K562 (cell line): ENCODE measurements around the gene DUSP23. TPM values are rescaled to one million over a fixed set of nuclear protein-coding genes. Genes with fewer than 3 reads are reported as not detected.

Experiments used
- ATAC-seq: fragments of 200-7000 bp; cut with Tn5 transposase; 3 replicates; pipeline ENCODE4 v1.9.1; 2020; ENCODE audit warnings: moderate library complexity
- BruUV-seq: library from RNA; stranded (reverse); fragments of 400-500 nt; replicated peaks from 2 replicates; lab custom pipeline; 2021; lab: Mats Ljungman, UMichigan
- CTCF ChIA-PET: fragments of 300-600 bp; formaldehyde crosslinking; extraction: SDS; loops from one replicate; lab custom pipeline; 2021; ENCODE audit warnings: low intra/inter-chr PET ratio; lab: Yijun Ruan, JAX
- POLR2A ChIA-PET: fragments of 300-600, 350-650 bp; sonication (Branson Sonifier 250); formaldehyde crosslinking; extraction: SDS; loops from one replicate; lab custom pipeline; 2021; ENCODE audit warnings: antibody characterized with exemption, inconsistent platforms; lab: Yijun Ruan, JAX
- DNase-seq, 4 experiments: peaks; one replicate each; pipeline versions ENCODE4 v3.0.0 to v3.0.0-alpha.2; 2011 to 2018; ENCODE audit warnings: low spot score in 3 of 4, mixed read lengths in 3 of 4; ENCODE audit errors: extremely low read depth in 1 of 4
- FAIRE-seq: peaks from 2 replicates; lab custom pipeline; 2011; peaks lifted over from hg19 to GRCh38; lab: Jason Lieb, UNC
- H2AFZ ChIP-seq: 2 replicates; pipeline ENCODE4 v1.6.0; 2011; ENCODE audit warnings: low read depth, low read length, control low read depth, inconsistent platforms
- H3K27ac ChIP-seq: fragments of 200-600 bp; 3 replicates; pipeline ENCODE4 v1.8.0; 2011; ENCODE audit warnings: low read depth, mild to moderate bottlenecking, control low read depth, inconsistent platforms, low read length, moderate library complexity, mixed read lengths; ENCODE audit errors: extremely low read depth
- H3K27me3 ChIP-seq, 2 experiments: fragments of 300-600 bp in 1 of 2; 2 replicates in 1 of 2; 3 replicates in 1 of 2; pipeline versions ENCODE4 v1.6.0 to v1.8.0; 2011; ENCODE audit warnings: inconsistent platforms in 2 of 2, low read length in 2 of 2, mild to moderate bottlenecking in 1 of 2, mixed read lengths in 1 of 2, moderate library complexity in 1 of 2; ENCODE audit not compliant: control insufficient read depth in 2 of 2, insufficient read depth in 2 of 2
- H3K36me3 ChIP-seq: fragments of 300-600 bp; 3 replicates; pipeline ENCODE4 v1.8.0; 2011; ENCODE audit warnings: mild to moderate bottlenecking, low read length, inconsistent platforms; ENCODE audit not compliant: control insufficient read depth, insufficient read depth
- H3K4me1 ChIP-seq, 2 experiments: fragments of 200-600 bp in 1 of 2; replicated peaks in 1 of 2; 2 replicates in 1 of 2; 3 replicates in 1 of 2; pipeline versions ENCODE4 v1.5.1 to v1.8.0; 2011; ENCODE audit warnings: inconsistent platforms in 2 of 2, low read length in 2 of 2, mild to moderate bottlenecking in 1 of 2, mixed read lengths in 1 of 2, moderate library complexity in 1 of 2; ENCODE audit not compliant: control insufficient read depth in 2 of 2, insufficient read depth in 2 of 2
- H3K4me2 ChIP-seq: 2 replicates; pipeline ENCODE4 v1.6.1; 2011; ENCODE audit warnings: low read length, control low read depth, inconsistent platforms, mixed read lengths; ENCODE audit not compliant: insufficient read depth
- H3K4me3 ChIP-seq: fragments of 200-600 bp; sonication (generic), shearing (Covaris generic); 2 replicates; pipeline ENCODE4 v1.5.1; 2016; ENCODE audit warnings: control low read depth, inconsistent platforms
- H3K79me2 ChIP-seq: fragments of 200-600 bp; 3 replicates; pipeline ENCODE4 v1.8.0; 2011; ENCODE audit warnings: low read length, inconsistent platforms; ENCODE audit not compliant: control insufficient read depth, insufficient read depth
- H3K9ac ChIP-seq, 2 experiments: 2 replicates each; pipeline versions ENCODE4 v1.6.0 to v1.6.1; 2011; ENCODE audit warnings: low read depth in 2 of 2, low read length in 2 of 2, control low read depth in 1 of 2, inconsistent platforms in 1 of 2, mild to moderate bottlenecking in 1 of 2, mixed read lengths in 1 of 2; ENCODE audit not compliant: insufficient read depth in 1 of 2
- H3K9me1 ChIP-seq: one replicate; pipeline ENCODE4 v1.6.0; 2011; ENCODE audit warnings: inconsistent platforms, mild to moderate bottlenecking, low read length, moderate library complexity; ENCODE audit not compliant: control insufficient read depth, insufficient read depth
- H3K9me3 ChIP-seq: replicated peaks from 2 replicates; pipeline ENCODE4 v1.5.1; 2011; ENCODE audit warnings: low read depth, low read length, inconsistent platforms; ENCODE audit not compliant: control insufficient read depth, insufficient read depth
- H4K20me1 ChIP-seq: replicated peaks from 2 replicates; pipeline ENCODE4 v1.6.1; 2011; ENCODE audit warnings: low read length, inconsistent platforms, mixed read lengths; ENCODE audit not compliant: control insufficient read depth, insufficient read depth
- ARID2 ChIP-seq: fragments of 450-650 bp; IDR thresholded peaks from 2 replicates; pipeline ENCODE4 v1.6.1; 2017; ENCODE audit warnings: antibody characterized with exemption, mild to moderate bottlenecking
- ELF4 ChIP-seq: fragments of 450-650 bp; formaldehyde crosslinking; IDR thresholded peaks from 2 replicates; pipeline ENCODE4 v1.4.0; 2022; ENCODE audit warnings: missing genetic modification characterization
- NBN ChIP-seq: fragments of 450-650 bp; IDR thresholded peaks from 2 replicates; pipeline ENCODE4 v1.6.1; 2016; ENCODE audit warnings: low read depth, mild to moderate bottlenecking
- POLR3A ChIP-seq: IDR thresholded peaks from 2 replicates; pipeline ENCODE4 v1.6.1; 2011; ENCODE audit warnings: borderline replicate concordance, mild to moderate bottlenecking, moderate library complexity; ENCODE audit not compliant: insufficient read length, insufficient read depth; ENCODE audit errors: extremely low read depth
- SMAD4 ChIP-seq: fragments of 250-450 bp; sonication (Bioruptor Pico); conservative IDR thresholded peaks from 2 replicates; pipeline ENCODE4 v1.8.0; 2021; ENCODE audit warnings: inconsistent platforms, mild to moderate bottlenecking, moderate library complexity
- YBX1 ChIP-seq: fragments of 450-650 bp; IDR thresholded peaks from 2 replicates; pipeline ENCODE4 v1.7.1; 2016; ENCODE audit warnings: mild to moderate bottlenecking
- ZNF57 ChIP-seq: fragments of 450-650 bp; formaldehyde crosslinking; IDR thresholded peaks from 2 replicates; pipeline ENCODE4 v1.4.0; 2020; ENCODE audit warnings: mild to moderate bottlenecking, moderate library complexity
- WGBS: fragments of 100-300 bp; shearing (Covaris generic); methylation state at CpG from one replicate; pipeline ENCODE4 v1.1.6; 2016; ENCODE audit warnings: low coverage, mixed read lengths; ENCODE audit not compliant: insufficient coverage; ENCODE audit errors: missing lambda C conversion rate; 5-methylcytosine and 5-hydroxymethylcytosine counted together
- in situ Hi-C: fragments of 300-500 bp; cut with MboI; formaldehyde crosslinking; loops from 4 replicates; pipeline ENCODE4 v1.15.0; 2018; ENCODE audit warnings: inconsistent platforms, mixed read lengths
- intact Hi-C: fragments of 100-400 bp; cut with micrococcal nuclease; formaldehyde crosslinking; loops from 2 replicates; pipeline ENCODE4 v1.14.2; 2022
- polyA plus RNA-seq, 8 experiments: library from polyadenylated mRNA; depleted of rRNA in 4 of 8; stranded (reverse) in 5 of 8; unstranded in 3 of 8; fragments of >200 nt; fragmentation: Nextera tagmentation in 2 of 8; fragmentation: Illumina TruSeq in 1 of 8; extraction: Ambion mirVana in 2 of 8; extraction: Trizol in 1 of 8; gene quantifications; 2 replicates each; pipeline versions ENCODE4 v1.2.1 to v1.2.3, GENCODE V29; 2011 to 2014; ENCODE audit warnings: inconsistent platforms in 1 of 8, missing spikeins in 1 of 8
- total RNA-seq, 7 experiments: library from RNA; depleted of rRNA in 6 of 7; stranded (reverse); fragments of >200 nt in 6 of 7; fragmentation: Illumina TruSeq in 2 of 7; extraction: Trizol in 2 of 7; gene quantifications; 2 replicates each; pipeline versions ENCODE4 v1.2.1 to v1.2.3, GENCODE V29; 2011 to 2021; ENCODE audit warnings: low replicate concordance in 1 of 7
- TF ChIP-seq, protein P1 (sequence below): fragments of 450-650 bp; formaldehyde crosslinking; IDR thresholded peaks from 2 replicates; pipeline ENCODE4 v1.4.0; 2020; ENCODE audit warnings: mild to moderate bottlenecking, mixed read lengths
- TF ChIP-seq, protein P2 (sequence below): fragments of 250-450 bp; sonication (Bioruptor Pico); IDR thresholded peaks from 2 replicates; pipeline ENCODE4 v1.5.0; 2022; ENCODE audit warnings: mild to moderate bottlenecking
- TF ChIP-seq, protein P3 (sequence below): sonication (generic); formaldehyde crosslinking; IDR thresholded peaks from 2 replicates; pipeline ENCODE4 v1.8.1; 2023; ENCODE audit warnings: mild to moderate bottlenecking, missing genetic modification reagents
- TF ChIP-seq, protein P4 (sequence below): sonication (generic); formaldehyde crosslinking; IDR thresholded peaks from 2 replicates; pipeline ENCODE4 v1.8.0; 2023; ENCODE audit warnings: mild to moderate bottlenecking, missing genetic modification reagents

DUSP23 gene
- total and polyA plus RNA-seq, 9 of the 15 experiments (the other 6 are each of a cell fraction or from before 2014, with no cell fraction given) = 1.0 to 34.8 (median 13.7) TPM

DNA sequence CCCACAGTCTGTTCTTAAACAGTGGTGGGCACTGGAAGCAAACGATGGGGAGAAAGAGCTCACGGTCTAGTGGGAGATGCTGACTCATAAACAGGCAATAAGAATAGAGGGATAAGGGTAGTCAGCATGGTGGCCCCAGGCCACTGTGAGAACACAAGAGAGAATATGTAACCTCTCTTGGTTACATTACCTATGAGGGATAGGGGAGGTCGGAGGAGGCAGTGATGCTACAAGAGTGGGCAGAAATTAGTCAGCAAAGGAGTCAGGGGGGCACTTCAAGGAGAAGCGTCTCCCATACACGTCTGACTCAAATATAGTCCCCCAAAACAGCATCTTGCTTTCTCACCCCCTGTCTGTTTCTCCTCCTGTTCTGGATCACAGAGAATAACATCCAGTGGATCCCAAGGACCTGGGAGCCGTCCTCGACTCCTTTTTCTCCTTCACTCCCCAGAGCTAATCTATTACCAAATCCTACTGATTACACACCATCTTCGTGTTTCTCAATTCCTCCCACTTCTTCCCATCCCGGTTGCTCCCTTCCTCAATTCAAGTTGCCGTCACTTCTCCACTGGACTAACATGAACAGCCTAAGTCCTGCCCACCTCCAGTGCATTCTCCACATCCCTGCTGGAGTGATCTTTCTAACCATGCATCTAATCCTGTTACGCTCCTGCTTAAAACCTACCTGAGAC lies 48.0 kb downstream of the DUSP23 start:
- no peaks in the 10 kb centered on the region for H3K79me2 ChIP-seq
- POLR2A ChIA-PET = interaction anchor here (0.8 to 1.7 kb wide), 2 partner anchors 11 to 13 kb away, joined by 5 read pairs; no protein-coding TSS in a partner anchor
- TF ChIP-seq ARID2 = no peak
- TF ChIP-seq, protein P1, sequence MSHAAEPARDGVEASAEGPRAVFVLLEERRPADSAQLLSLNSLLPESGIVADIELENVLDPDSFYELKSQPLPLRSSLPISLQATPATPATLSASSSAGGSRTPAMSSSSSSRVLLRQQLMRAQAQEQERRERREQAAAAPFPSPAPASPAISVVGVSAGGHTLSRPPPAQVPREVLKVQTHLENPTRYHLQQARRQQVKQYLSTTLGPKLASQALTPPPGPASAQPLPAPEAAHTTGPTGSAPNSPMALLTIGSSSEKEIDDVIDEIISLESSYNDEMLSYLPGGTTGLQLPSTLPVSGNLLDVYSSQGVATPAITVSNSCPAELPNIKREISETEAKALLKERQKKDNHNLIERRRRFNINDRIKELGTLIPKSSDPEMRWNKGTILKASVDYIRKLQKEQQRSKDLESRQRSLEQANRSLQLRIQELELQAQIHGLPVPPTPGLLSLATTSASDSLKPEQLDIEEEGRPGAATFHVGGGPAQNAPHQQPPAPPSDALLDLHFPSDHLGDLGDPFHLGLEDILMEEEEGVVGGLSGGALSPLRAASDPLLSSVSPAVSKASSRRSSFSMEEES (CRISPR knock-in tag) = no peak
- TF ChIP-seq ZNF57 (CRISPR knock-in tag) = no peak
- TF ChIP-seq, protein P2, sequence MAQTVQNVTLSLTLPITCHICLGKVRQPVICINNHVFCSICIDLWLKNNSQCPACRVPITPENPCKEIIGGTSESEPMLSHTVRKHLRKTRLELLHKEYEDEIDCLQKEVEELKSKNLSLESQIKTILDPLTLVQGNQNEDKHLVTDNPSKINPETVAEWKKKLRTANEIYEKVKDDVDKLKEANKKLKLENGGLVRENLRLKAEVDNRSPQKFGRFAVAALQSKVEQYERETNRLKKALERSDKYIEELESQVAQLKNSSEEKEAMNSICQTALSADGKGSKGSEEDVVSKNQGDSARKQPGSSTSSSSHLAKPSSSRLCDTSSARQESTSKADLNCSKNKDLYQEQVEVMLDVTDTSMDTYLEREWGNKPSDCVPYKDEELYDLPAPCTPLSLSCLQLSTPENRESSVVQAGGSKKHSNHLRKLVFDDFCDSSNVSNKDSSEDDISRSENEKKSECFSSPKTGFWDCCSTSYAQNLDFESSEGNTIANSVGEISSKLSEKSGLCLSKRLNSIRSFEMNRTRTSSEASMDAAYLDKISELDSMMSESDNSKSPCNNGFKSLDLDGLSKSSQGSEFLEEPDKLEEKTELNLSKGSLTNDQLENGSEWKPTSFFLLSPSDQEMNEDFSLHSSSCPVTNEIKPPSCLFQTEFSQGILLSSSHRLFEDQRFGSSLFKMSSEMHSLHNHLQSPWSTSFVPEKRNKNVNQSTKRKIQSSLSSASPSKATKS (CRISPR knock-in tag) = no peak
- TF ChIP-seq, protein P3, sequence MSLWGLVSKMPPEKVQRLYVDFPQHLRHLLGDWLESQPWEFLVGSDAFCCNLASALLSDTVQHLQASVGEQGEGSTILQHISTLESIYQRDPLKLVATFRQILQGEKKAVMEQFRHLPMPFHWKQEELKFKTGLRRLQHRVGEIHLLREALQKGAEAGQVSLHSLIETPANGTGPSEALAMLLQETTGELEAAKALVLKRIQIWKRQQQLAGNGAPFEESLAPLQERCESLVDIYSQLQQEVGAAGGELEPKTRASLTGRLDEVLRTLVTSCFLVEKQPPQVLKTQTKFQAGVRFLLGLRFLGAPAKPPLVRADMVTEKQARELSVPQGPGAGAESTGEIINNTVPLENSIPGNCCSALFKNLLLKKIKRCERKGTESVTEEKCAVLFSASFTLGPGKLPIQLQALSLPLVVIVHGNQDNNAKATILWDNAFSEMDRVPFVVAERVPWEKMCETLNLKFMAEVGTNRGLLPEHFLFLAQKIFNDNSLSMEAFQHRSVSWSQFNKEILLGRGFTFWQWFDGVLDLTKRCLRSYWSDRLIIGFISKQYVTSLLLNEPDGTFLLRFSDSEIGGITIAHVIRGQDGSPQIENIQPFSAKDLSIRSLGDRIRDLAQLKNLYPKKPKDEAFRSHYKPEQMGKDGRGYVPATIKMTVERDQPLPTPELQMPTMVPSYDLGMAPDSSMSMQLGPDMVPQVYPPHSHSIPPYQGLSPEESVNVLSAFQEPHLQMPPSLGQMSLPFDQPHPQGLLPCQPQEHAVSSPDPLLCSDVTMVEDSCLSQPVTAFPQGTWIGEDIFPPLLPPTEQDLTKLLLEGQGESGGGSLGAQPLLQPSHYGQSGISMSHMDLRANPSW (CRISPR knock-in tag) = no peak
- no peak for TF ChIP-seq POLR3A
- TF ChIP-seq, protein P4, sequence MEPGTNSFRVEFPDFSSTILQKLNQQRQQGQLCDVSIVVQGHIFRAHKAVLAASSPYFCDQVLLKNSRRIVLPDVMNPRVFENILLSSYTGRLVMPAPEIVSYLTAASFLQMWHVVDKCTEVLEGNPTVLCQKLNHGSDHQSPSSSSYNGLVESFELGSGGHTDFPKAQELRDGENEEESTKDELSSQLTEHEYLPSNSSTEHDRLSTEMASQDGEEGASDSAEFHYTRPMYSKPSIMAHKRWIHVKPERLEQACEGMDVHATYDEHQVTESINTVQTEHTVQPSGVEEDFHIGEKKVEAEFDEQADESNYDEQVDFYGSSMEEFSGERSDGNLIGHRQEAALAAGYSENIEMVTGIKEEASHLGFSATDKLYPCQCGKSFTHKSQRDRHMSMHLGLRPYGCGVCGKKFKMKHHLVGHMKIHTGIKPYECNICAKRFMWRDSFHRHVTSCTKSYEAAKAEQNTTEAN (CRISPR knock-in tag) = no peak
- no peak for TF ChIP-seq NBN
- no peak for TF ChIP-seq ELF4
- no peak for TF ChIP-seq SMAD4
- TF ChIP-seq YBX1 = no peak

More for the DNA sequence above, 48.0 kb downstream of the DUSP23 start:
- no peaks in the 10 kb centered on the region for H3K9me1 ChIP-seq
- H3K27ac ChIP-seq = no peak overlapping the region
- no TSS peak for BruUV-seq
- peaks cover 28 to 88% of the 10 kb centered on the region in 2 experiments; a peak in 4 of 5 replicates for H3K27me3 ChIP-seq
- 13% methylated on average over 11 of the region's 11 CpGs for WGBS
- no peak overlapping the region for H2AFZ ChIP-seq
- no peaks in the 10 kb centered on the region for H3K9me3 ChIP-seq
- H3K9ac ChIP-seq = no peak overlapping the region
- H4K20me1 ChIP-seq = no peaks in the 10 kb centered on the region
- CTCF ChIA-PET = no interaction called here
- intact Hi-C loops (no loop called here), in situ Hi-C loops (no loop called here)
- H3K4me3 ChIP-seq = no peak overlapping the region
- H3K4me1 ChIP-seq = peaks cover 0 to 5% of the 10 kb centered on the region in 2 experiments; a peak in 2 of 5 replicates
- DNase-seq (no peak), FAIRE-seq (no peak), ATAC-seq (no peak)
- H3K4me2 ChIP-seq = no peak overlapping the region
- H3K36me3 ChIP-seq = no peaks in the 10 kb centered on the region
